ENCODE data around the gene C2orf81.
"Not testable (repeated sequence)": the region's sequence is repeated elsewhere in the genome, so short reads cannot be mapped to it uniquely, and the experiment has no call there.

Gene C2orf81

DNA sequence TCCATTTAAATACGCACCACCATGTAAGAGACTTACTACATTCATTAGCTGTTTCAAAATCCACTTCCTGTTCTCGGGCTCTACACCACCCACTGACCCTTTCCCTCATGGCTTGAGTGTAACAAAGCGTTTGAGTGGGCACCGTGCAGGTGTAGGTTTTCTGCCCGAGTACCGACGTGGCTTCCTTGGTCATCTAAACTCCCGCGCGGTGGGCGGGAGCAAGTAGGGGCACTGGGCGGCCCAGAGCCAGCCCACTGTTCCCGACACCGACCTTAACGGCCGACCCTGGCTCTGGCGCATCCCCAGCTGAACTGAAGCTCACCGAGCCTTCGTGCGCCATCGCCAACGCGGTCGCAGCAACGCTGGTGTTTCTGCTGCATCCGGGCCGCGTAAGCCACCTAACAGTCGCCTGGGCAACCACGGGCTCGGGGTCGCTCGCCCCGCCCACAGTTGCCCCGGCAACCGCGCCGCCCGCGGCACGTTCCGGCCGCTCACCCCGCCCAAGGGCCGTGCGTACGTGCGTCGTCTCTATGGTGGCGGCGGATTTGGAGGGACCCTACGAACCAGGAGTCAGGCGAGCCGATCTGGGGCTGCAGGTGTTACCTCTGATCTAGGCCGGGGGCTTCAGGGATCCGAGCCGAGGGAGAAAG, at the start of gene C2orf81, which contains the start of gene WDR54:
TSS of gene C2orf81 (minus strand) at position 399 of the 650 bp plus-strand sequence. CDS start at position 340, 59 bp downstream.
TSS of gene WDR54 (plus strand) at position 510 of the 650 bp plus-strand sequence. CDS start 424 bp downstream, outside the sequence.
- DNase-seq, result peak; percentile 86 to 87

GRCh38 chr2:74470742-74471141, 49.3 kb upstream of the C2orf81 start:
- DNase-seq, result not testable (repeated sequence)

DNA sequence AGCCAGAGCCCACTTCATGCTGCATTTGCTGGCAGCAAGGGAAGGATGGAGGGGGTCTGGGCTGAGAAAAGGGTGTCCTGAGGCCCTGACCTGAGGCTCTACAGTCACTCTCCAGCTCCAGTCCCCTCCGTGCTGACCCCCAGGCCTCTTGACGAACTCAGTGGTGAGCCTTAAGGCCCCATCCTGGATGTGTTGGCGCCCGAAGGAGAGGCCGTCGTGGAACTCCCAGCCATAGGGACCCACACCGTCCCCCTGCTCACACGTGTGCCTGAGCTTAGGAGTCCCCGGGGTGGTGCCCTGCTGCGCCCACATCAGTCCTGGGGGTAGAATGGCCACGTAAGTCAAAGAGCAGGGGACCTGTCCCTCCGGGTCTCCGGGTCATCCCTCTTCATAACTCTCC, 43.0 kb upstream of the C2orf81 start:
- DNase-seq, result no peak

DNA sequence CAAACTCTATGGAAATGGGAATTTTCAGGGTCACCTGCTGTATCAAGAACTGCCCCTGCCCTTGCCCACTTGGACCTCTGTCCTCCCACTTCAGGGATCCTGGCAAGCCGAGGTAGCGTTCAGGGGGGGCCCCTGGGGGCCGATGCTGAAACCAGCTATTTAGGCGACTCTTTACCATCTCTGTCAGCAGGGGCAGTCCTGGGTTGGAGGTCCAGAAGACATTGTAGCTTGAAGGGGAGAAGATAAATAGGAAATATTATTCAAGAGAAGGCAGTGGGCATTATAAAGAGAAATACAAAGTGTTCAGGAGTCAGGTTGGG, 41.3 kb upstream of the C2orf81 start:
- DNase-seq, result no peak

- DNase-seq, result no peak
Measured at GRCh38 chr2:74462054-74462785, 40.8 kb upstream of the C2orf81 start.

DNA sequence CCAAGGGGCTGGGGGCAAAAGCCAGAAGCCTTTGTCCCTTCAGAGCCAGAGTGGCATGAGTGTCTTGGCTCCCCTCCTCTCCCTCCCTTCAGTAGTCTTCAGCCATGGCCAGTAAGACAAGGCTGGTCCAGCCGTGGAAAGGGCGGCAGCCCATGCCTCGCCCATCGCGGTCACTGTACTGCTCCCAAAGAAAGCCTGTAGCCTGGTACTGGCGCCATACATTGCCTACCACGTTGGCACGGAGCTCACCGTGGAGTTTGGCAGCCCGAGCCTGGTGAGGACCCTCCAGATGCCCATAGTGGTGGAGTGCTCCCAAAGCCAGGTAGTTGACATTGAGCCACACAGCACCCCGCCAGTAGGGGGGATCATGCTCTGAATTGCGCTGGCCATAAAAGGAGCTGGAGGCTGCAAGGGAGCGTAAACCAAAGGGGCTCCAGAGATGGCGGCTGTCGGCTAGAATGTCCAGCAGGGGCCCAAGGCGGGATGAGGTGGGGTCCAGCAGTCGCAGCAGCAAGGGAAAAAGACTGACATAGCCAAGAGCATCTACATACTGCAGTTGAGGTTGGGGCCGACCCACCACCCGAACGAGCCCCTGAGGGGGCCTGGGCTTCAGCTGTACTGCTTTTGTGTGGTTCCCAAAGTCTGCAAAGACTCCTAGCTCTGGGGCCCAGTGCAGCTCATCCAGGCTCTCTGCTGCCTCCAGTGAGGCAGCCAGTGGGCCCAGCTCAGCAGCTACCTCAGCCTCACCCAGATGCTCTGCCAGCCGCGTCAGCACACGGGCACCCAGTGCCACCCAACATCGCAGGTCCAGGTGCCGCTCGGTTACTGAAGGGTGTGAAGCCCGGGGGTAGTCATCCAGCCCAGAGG, 40.0 kb upstream of the C2orf81 start:
- peak in 1 of 2 experiments; percentile 48 for DNase-seq

- DNase-seq, result not testable (repeated sequence)
Measured at GRCh38 chr2:74460187-74460586, 38.8 kb upstream of the C2orf81 start.

GRCh38 chr2:74459503-74460118, 38.2 kb upstream of the C2orf81 start:
- DNase-seq, result not testable (repeated sequence)

DNA sequence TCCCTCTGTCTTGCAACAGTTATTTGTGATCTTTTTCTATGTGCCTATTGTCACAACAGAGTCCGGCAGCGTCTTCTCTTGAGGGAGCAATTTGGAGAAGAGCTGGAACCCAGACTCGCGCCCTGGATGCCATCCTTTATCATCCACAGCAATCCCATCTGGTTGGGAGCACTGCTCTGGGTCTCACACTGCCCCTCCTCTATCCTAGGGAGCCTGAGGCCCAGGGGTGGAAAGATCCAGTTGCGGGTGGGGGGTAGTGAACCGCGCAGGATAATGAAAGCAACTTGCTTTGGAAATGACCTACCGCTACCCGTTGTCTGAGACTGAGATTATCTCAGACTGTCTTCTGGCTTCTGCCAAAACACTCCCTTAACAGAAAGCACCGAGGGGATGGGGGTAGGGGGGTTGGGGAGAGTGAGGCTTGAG, 37.5 kb upstream of the C2orf81 start:
- DNase-seq, result no peak

DNA sequence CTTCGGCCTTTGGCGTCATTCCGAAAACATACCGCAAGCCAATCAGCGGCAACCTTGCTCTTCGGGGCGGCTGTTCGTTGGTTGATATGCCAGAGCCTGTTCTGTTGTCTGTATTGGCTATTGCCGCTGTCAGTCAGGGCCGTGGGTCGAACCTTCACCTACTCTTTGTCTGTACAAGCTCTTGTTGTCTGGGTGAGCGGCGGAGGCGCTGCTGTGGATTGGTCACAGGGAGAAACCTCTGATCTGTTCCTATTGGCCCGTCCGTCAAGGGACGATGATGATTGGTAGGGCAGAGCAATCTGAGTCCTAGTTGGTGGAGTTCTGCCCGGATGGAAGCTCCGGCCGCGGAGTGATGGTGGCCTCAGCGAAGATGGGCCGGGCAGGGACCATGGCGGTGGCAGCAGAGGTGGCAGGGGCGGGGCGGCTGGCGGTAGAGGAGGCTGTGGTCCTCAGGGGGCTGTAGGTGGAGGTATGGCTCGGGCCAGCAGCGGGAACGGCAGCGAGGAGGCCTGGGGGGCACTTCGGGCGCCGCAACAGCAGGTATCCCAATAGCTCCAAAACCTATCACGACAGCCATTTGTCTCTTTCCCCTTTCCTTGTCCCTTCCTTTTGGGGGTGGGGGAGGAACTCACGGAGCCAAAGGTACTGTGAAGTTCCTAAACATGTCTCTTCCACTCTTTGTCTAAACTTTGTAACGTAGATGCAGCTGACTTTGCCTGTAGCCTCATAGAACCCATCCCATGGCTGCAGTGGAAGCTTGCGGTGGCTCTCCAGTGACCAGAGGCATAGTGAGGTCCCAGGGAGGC, 36.9 kb upstream of the C2orf81 start, which contains the start of gene WBP1:
TSS of gene WBP1 (plus strand) at position 307 of the 806 bp plus-strand sequence. CDS start at position 472, 165 bp downstream.
- DNase-seq, result peak; percentile 99 to 100

DNA sequence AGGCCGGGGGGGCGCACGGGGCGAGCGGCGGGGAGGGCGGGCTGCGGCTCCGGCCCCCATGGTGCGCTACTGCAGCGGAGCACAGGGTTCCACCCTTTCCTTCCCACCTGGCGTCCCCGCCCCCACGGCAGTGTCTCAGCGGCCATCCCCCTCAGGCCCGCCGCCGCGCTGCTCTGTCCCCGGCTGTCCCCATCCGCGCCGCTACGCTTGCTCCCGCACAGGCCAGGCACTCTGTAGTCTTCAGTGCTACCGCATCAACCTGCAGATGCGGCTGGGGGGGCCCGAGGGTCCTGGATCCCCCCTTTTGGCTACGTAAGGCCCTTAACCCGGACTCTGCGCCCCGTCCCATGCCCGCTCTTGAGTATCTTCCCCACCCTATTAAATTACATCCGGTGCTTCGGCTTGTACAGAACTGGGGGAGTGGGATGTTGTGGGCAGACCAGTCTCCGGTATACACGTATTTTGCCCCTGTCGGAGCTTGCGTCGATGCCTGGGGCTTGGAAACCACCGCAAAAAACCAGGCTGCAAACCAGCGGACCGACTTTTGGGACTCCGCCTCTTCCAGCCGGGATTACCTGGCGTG, 36.2 kb upstream of the C2orf81 start:
- peak in 1 of 2 experiments; percentile 73 for DNase-seq

GRCh38 chr2:74457129-74457548, 35.7 kb upstream of the C2orf81 start:
- DNase-seq, result peak; percentile 47 to 68

DNA sequence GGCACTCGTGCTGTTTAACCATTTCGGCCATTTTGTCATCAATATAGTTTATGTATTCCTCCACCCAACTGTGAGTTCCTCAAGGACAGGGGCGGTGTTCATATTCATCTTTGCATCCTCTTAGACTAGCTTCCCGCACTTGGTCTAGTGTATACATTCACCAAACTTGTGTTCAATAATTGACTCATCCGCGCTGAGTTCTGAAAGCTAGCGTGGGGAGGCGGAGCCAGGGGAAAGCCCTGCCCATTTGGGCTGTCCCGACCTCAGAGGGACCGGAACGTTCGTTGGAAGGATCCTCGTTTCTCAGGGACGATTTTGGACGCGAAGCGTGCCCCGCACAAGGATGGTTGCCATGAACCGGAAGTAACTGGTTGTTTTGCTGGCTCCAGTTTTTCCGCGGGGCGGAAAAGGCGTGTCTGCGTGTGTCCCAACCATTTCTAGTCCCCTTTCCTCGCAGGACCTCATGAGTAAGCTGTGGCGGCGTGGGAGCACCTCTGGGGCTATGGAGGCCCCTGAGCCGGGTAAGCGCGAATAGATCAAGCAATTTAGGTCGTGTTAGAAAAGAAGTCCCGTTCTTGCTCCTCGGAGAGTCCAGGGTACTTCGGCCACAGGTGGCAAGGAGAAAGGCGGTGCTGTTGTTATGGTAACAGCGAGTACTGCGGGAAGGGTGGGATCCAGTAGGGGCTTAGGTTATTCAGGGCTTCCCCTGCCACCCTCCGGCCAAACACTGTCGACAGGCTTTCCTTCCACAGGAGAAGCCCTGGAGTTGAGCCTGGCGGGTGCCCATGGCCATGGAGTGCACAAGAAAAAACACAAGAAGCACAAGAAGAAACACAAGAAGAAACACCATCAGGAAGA, 33.5 kb upstream of the C2orf81 start, which contains the start of gene INO80B:
TSS of gene INO80B (plus strand) at position 434 of the 858 bp plus-strand sequence. CDS start at position 464, 30 bp downstream.
- peak; percentile 98 for DNase-seq

DNA sequence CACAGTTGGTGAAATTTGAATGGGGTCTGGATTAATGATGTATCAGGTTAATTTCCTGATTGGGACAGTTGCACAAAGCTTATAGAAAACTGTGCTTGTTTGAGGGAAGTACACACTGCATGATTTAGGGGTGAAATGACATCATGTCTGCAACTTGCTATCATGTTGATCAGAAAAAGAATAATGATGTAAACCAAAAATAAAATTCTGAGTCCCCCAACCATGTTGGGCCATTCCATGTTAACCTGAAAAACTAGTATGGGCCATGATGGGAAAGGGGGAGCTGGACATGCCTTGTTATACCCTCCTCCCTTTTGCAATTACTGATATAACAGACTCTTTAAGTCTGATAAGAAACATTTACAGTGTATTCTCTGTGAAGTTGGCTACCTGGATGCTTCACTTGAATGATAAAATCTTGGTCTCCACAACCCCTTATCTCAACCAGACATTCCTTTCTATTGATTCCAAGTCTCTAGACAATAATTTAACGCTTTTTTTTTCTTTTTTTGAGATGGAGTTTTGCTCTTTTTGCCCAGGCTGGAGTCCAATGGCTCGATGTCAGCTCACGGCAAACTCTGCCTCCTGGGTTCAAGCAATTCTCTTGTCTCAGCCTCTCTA, 29.3 kb upstream of the C2orf81 start:
- DNase-seq, result no peak

DNA sequence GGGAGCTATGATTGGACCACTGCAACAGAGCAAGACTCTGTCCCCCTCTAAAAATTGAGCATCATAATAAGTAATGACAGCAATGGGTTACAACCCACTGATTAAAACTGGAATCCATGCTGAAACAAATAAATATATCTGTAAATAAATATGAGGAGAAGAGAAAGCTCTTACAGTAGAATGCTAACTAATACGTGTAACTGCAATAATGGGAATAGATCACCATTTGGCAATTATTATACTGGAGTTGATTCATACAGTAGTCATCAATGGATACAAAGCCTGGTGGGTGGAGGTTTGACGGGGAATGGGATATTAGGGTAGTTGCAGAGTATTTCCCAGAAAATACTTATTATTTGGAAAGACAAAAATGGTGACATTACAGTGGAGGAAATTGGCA, 27.4 kb upstream of the C2orf81 start:
- no peak for DNase-seq

DNA sequence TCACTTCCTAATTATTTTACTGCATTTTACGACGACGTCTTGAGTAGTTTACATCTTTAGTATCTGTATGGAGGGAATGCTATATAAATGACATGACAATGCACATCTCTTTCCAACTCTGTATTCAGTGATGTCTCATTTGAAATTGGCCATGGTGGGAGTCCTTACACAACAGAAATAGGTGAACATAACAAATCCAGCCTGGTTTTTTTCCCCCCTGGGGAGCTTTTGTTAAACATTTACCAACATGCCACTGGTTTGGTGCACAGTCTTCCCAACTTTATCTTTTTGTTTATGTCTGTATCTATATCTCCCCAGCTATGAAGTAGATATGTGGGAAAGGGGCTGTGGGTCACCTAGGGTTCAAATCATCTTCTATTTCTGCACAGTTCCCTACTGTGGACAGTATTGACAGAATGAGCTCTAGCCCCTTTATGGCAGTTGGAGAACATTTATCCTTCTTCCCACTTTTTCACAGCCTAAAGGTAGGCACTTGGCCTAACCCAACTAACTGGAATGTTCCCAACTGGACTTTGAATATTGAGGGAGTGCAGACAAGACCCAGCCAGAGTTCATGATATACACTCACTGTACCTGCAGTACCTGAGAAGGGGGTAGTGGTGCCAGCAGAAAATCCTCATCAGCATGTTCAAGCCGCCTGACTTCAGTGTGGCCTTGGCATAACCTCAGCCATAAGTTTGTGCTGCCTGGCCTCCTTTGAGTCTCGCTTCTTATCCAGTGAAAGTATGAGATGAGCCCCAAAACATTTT, 26.0 kb upstream of the C2orf81 start:
- DNase-seq, result no peak

DNA sequence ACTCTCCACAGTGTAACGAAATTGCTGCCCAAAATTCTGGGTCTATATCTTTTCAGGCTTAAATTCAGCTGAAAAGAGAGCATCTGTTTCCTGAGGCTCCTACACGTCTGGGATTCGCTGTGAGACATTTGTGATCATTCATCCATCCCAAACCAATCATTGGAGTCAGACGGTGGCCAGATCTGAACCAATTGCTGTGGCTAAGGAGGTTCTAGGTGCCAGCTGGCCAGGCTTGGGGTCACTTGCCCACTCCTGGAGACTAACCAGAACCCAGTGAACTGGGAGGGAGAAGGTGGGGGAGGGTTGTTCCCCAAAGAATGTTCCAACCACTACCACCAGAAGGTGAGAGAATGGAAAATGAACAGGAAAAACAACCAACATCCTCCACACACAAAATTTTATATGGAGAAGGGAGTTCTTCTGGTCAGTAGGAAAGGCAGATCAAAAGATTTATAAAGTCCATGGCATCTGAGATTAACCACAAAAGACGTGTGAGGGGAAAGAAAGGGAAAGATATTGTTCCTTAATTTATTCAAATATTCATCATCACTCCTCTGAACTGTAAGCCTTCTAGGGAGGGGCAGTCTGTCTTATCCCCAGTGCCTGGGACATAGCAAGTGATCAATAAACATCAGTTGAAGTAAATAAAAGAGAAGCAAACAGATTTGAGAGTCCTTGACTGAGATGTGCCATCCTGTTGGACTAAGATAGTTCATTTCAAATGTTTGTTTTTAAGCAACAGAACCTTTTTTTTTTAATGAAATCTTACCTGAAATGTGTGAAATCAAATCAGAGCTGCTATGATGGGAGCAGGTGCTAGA, 23.3 kb upstream of the C2orf81 start:
- no peak for DNase-seq
